Ishikawa (cell line): ENCODE data around the gene GABRR2.

Experiments
- CEBPB ChIP-seq: IDR thresholded peaks from 2 replicates; pipeline ENCODE4 v1.6.1; 2012
- CREB1 ChIP-seq: IDR thresholded peaks from 2 replicates; pipeline ENCODE4 v1.6.1; 2012; ENCODE audit warnings: low read depth
- EGR1 ChIP-seq: IDR thresholded peaks from 2 replicates; pipeline ENCODE4 v1.6.1; 2012
- EP300 ChIP-seq: IDR thresholded peaks from 2 replicates; pipeline ENCODE4 v1.6.1; 2012; ENCODE audit warnings: borderline replicate concordance
- FOXM1 ChIP-seq: IDR thresholded peaks from 2 replicates; pipeline ENCODE4 v1.6.1; 2012; ENCODE audit warnings: low read depth, borderline replicate concordance
- MAX ChIP-seq: IDR thresholded peaks from 2 replicates; pipeline ENCODE4 v1.6.1; 2012
- NFIC ChIP-seq: IDR thresholded peaks from 2 replicates; pipeline ENCODE4 v1.6.1; 2012
- RAD21 ChIP-seq: IDR thresholded peaks from 2 replicates; pipeline ENCODE4 v1.6.1; 2012; ENCODE audit warnings: low read depth
- TAF1 ChIP-seq: IDR thresholded peaks from 2 replicates; pipeline ENCODE4 v1.6.1; 2012; ENCODE audit warnings: low read depth, mild to moderate bottlenecking
- TCF12 ChIP-seq: IDR thresholded peaks from 2 replicates; pipeline ENCODE4 v1.6.1; 2012; ENCODE audit warnings: low read depth
- TEAD4 ChIP-seq: IDR thresholded peaks from 2 replicates; pipeline ENCODE4 v1.6.1; 2012
- USF1 ChIP-seq: IDR thresholded peaks from 2 replicates; pipeline ENCODE4 v1.6.1; 2012
- YY1 ChIP-seq: IDR thresholded peaks from 2 replicates; pipeline ENCODE4 v1.6.1; 2012; ENCODE audit warnings: low read depth
- ZBTB7A ChIP-seq: IDR thresholded peaks from 2 replicates; pipeline ENCODE4 v1.6.1; 2012; ENCODE audit warnings: low read depth
- TF ChIP-seq, protein P1 (sequence below): IDR thresholded peaks from 2 replicates; pipeline ENCODE4 v1.6.1; 2012; ENCODE audit warnings: low read depth, mild to moderate bottlenecking

Gene GABRR2

DNA sequence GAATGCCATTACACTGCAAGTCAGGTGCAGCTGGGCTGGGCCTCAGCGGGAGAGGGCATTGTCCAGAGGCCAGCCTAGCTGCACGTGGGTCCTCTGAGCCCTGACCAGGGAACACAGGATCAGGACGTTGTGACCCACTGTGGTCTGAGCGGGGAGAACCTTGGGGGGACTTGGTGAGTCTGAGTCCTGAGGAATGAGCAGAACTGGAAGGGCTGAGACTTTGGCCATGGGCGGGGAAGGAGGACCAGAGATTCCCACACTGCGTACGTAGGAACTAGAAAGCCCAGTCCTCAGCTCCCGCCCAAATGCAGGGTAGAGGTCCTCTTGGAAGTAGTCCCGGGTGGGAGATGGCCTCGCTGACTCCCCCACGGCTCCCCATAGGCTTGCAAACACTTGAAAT is 42.5 kb downstream of the GABRR2 start:
- TF ChIP-seq CEBPB, result no peak
- TF ChIP-seq ZBTB7A, result no peak
- no peak for TF ChIP-seq YY1
- no peak for TF ChIP-seq EP300
- no peak for TF ChIP-seq RAD21
- no peak for TF ChIP-seq FOXM1
- TF ChIP-seq, protein P1, sequence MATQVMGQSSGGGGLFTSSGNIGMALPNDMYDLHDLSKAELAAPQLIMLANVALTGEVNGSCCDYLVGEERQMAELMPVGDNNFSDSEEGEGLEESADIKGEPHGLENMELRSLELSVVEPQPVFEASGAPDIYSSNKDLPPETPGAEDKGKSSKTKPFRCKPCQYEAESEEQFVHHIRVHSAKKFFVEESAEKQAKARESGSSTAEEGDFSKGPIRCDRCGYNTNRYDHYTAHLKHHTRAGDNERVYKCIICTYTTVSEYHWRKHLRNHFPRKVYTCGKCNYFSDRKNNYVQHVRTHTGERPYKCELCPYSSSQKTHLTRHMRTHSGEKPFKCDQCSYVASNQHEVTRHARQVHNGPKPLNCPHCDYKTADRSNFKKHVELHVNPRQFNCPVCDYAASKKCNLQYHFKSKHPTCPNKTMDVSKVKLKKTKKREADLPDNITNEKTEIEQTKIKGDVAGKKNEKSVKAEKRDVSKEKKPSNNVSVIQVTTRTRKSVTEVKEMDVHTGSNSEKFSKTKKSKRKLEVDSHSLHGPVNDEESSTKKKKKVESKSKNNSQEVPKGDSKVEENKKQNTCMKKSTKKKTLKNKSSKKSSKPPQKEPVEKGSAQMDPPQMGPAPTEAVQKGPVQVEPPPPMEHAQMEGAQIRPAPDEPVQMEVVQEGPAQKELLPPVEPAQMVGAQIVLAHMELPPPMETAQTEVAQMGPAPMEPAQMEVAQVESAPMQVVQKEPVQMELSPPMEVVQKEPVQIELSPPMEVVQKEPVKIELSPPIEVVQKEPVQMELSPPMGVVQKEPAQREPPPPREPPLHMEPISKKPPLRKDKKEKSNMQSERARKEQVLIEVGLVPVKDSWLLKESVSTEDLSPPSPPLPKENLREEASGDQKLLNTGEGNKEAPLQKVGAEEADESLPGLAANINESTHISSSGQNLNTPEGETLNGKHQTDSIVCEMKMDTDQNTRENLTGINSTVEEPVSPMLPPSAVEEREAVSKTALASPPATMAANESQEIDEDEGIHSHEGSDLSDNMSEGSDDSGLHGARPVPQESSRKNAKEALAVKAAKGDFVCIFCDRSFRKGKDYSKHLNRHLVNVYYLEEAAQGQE, result no peak
- no peak for TF ChIP-seq EGR1
- TF ChIP-seq USF1, result no peak
- TF ChIP-seq TEAD4, result no peak
- TF ChIP-seq NFIC, result no peak
- no peak for TF ChIP-seq TAF1
- no peak for TF ChIP-seq MAX
- no peak for TF ChIP-seq TCF12
- no peak for TF ChIP-seq CREB1

GRCh38 chr6:89270951-89271721 is 44.0 kb downstream of the GABRR2 start:
- TF ChIP-seq TAF1 (no peak), TCF12 (no peak), EGR1 (no peak), USF1 (no peak), CREB1 (no peak), FOXM1 (no peak), MAX (no peak), NFIC (no peak), TEAD4 (no peak), ZBTB7A (no peak), RAD21 (no peak)
- TF ChIP-seq, protein P1, result no peak

- TF ChIP-seq CREB1, result no peak
- TF ChIP-seq ZBTB7A, result no peak
- TF ChIP-seq FOXM1, result no peak
- no peak for TF ChIP-seq NFIC
- TF ChIP-seq TEAD4, result no peak
Observed at GRCh38 chr6:89269981-89270380, 45.1 kb downstream of the GABRR2 start.

- TF ChIP-seq, protein P1, result no peak
- TF ChIP-seq ZBTB7A (no peak), TCF12 (no peak), MAX (no peak), YY1 (no peak), CREB1 (no peak), FOXM1 (no peak), TEAD4 (no peak), EP300 (no peak), TAF1 (no peak), USF1 (no peak)
Observed at GRCh38 chr6:89269252-89269651, 45.8 kb downstream of the GABRR2 start.
